Measurements from ENCODE around the gene SMAD3.
"Not testable (repeated sequence)": the region's sequence is repeated elsewhere in the genome, so short reads cannot be mapped to it uniquely, and the experiment has no call there.

The SMAD3 gene

GRCh38 chr15:67065531-67066005 lies at the start of gene SMAD3:
TSS of gene SMAD3 (plus strand) at chr15:67065602. CDS start at chr15:67066155, 553 bp downstream.
- no peak for DNase-seq

DNA sequence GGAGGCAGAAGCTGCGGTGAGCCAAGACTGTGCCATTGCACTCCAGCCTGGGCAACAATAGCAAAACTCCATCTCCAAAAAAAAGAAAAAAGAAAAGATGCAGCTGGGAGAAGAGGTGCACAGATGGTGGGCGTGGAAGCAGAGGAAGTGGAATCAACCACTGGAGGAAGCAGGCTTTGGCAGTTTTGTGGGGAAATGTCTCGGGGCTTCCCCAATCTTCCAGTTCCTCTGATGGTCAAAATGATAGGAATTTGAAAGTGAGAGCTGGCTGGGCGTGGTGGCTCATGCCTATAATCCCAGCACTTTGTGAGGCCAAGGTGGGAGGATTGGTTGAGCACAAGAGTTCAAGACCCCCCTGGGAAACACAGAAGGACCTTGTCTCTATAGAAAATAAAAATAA lies 48.1 kb upstream of the SMAD3 start:
- DNase-seq: no peak

DNA sequence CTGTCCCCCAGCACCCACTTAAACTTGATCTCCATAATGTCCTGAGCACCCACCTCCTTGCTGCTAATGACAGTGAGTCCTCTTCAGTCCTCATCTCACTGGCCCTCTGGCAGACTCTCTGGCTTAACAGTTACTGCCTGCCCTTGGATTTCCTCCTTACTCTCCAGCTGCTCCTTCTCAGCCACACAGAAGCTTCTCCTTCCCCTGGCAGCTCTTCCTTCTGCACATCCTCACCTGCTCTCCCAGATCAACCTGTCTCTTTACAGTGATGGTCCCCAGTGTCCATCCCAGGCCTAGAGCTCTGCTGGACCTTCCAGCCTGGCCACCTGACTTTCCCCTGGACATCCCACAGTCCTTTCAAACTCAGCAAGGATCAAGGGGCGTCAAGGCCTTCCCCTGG lies 47.4 kb upstream of the SMAD3 start:
- no peak for DNase-seq

GRCh38 chr15:67018441-67018840 lies 47.0 kb upstream of the SMAD3 start:
- DNase-seq: no peak

- DNase-seq: no peak
Observed at GRCh38 chr15:67019069-67019468, 46.3 kb upstream of the SMAD3 start.

GRCh38 chr15:67019884-67020520 lies 45.4 kb upstream of the SMAD3 start:
- DNase-seq: no peak

DNA sequence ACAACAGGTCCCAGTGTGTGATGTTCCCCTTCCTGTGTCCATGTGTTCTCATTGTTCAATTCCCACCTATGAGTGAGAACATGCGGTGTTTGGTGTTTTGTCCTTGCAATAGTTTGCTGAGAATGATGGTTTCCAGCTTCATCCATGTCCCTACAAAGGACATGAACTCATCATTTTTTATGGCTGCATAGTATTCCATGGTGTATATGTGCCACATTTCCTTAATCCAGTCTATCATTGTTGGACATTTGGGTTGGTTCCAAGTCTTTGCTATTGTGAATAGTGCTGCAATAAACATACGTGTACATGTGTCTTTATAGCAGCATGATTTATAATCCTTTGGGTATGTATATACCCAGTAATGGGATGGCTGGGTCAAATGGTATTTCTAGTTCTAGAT lies 44.7 kb upstream of the SMAD3 start:
- not testable (repeated sequence) for DNase-seq

DNA sequence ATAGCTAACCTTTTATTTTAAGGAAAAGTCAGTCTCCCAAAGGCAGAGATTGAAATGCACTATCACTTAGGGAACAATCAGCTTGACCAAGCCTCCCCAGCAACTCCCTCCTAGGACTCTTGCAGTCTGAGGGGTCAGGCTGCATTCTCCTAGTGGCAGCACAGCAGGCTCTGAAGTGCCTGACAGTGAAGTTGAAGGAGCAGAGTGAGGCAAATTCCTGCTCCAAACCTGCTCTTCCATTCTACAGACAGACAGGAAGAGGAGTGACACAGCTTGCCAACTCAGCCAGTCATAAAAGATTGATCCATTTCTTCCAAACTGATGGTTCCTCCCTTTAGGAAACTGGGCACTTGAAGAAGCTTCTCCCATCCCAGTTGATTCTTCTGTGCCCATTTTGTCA lies 43.9 kb upstream of the SMAD3 start:
- no peak for DNase-seq

GRCh38 chr15:67022587-67023105 lies 42.8 kb upstream of the SMAD3 start:
- DNase-seq: no peak

DNA sequence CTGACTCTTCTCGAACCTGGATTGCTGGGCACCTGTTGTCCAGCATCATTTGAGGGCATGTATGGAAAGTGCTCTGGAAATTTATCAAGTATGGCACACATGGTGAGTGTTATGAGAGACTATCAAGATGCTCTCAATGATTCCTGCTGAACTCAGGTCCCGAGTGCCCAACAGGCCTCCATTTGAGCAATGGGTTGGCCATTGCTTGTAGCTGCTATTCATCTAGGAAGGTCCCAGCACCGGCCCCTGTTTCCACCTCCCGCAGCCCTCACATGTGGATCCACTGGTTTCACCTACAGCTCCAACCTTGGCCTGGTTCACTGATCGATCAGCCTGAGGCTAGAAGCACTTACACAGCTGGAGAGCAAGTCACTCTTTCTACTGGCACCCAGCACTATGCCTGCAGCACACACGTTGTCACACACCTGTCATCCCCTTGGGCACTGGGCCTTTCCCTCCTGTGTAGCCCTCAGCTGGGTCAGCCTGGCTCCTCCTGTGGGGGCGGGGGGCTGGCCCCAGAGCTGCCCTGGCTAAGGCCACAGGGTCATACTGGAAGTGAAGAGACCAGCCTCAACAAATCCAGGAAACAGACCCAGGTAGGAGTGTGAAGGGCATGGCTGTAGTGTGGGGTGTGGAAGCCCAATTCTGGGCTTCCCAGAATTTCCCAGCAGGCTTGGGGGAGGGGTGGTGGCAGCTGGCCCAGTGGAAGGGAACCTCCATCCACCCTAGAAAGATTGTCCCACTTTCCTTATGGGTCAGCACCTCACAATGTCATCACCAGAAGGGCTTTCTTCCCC lies 41.7 kb upstream of the SMAD3 start:
- DNase-seq: no peak

GRCh38 chr15:67024314-67024997 lies 40.9 kb upstream of the SMAD3 start:
- DNase-seq: no peak

DNA sequence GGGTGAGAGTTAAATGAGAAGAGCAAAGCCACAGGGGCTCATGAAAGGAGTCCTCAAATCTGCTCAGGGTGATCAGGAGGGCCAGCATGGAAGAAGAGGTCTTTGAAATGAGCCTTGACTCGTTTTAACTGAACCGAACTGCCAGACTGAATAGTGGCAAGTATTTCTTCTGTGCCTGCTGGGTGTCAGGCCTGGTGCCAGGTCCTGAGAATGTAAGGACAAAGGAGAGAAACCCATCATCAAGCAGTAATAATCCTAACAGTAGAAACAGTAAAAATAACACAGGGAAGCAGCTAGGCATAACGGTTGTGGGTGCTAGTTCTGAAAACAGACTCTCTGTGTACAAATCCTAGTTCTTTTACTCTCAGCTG lies 40.4 kb upstream of the SMAD3 start:
- no peak for DNase-seq

GRCh38 chr15:67025719-67026609 lies 39.4 kb upstream of the SMAD3 start:
- no peak for DNase-seq

DNA sequence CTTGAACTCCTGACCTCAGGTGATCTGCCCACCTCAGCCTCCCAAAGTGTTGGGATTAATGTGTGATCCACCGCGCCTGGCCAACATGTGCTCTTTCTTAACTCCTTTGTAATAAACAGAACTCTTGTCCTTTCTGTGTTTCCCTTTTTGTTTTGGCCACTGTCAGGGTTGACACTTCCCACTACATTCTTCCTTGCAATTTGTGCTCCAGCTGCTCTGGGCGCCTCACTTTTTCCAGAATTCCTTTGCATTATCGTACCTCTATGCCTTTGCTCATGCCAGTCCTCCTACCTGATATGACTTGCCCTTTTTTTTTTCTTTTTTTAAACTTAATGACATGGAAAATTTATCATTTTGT lies 38.8 kb upstream of the SMAD3 start:
- no peak for DNase-seq

- not testable (repeated sequence) for DNase-seq
Observed at GRCh38 chr15:67028440-67028839, 37.0 kb upstream of the SMAD3 start.

DNA sequence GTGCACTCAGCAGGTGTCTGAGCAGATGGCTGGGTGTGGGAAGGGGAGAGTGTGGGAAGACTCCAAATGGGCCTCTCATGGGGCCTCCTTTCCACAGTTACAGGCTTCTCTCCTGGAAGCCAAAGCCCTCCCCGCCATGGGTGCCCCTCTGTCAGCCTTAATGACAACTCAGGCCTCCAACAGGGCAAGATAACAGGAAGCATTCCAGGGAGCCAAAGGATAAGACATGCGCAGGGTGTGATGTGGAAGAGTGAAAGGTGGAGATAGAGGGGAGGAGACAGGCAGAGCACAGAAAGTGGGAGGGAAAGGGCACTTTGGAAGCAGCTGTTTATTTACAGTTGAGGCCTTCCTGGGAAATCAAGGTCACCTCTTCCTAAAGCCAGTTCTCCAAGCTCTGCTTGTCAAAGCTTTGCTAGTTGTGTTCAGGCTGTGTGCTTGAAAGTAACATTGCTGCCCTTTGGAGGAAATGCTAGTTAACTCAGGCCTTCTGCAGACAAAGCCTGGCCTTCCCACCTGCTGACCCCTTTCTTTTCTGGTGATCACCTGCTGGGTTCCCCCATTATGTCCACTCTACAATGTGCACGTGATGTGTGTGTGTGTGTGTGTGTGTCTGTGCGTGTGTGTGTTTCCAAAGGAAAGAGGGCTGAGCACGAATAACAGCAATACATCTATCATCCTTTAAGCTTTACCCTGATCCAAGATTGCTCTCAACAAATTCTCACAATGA lies 35.2 kb upstream of the SMAD3 start:
- DNase-seq: peak; percentile 76

DNA sequence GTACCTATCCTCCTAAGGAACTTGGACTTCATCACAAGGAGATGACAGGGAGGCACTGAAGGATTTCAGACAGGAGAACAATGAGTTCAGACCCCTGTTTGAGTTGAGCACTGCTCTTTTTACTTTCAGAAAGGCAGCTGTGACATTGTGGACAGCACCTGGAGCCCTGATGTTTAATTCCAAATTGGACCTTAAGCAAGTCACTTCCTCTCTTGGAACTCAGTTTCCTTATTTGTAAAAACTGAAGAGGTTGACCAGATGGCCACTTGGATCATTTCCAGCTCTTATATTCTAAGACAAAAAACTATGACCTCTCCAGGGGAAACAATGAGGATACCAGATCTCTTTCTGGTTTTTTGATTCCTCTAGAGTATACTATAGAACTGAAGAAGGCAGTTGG lies 34.1 kb upstream of the SMAD3 start:
- DNase-seq: no peak

DNA sequence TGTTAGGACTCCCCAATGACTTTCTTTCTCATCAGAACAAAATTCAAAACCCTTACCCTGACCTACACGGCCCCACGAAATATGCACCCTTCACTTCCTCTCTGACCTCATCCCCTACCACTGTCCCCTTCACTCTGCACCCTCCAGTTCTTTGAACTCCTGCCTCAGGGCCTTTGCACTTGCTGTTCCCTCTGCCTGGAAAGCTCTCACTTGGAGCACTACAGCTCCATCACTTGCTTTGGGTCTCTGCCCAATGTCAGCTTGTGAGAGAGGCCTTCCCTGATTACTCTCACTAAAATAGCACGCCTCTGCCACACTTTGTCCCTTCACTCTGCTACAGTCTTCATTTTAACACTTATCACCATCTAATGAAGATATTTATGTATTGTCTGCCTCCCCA lies 32.8 kb upstream of the SMAD3 start:
- DNase-seq: no peak

DNA sequence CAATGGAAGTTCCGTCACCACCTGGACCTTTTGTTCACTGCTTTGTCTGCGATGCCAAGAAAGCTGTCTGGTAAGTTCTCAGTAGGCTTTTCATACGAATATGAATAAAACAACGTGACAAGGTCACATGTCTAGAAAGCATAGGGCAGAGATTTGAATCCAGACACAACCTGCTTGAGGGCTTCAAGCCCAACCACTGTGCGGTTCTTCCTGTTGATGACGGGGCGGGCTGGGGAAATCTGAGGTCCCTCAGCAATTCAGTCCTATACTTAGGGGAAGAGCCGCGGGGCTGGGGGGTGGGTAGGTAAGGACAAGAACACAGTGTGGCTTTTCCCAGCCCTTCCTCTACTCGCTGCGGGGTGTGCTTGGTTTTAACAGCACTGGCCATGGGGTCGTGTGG lies 32.4 kb upstream of the SMAD3 start:
- DNase-seq: no peak

GRCh38 chr15:67033571-67034044 lies 31.8 kb upstream of the SMAD3 start:
- DNase-seq: no peak

DNA sequence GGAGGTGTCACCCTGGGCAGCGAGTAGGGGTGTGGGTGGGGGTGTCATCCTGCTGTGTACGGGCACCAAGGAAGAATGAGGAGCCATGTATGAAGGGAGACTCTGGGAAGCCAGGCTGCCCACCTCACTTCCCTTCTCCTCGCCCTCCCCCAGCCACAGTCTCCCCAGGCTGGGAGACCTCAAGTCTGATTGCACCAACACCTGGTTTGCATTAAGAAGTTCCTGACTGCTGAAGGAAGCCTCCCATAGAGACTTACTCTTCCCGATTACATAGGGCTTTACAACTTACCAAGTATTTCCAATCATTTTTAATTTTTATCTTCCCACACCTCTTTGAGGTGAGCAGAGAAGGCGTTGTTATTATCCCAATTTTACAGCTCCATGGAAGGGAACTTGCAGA lies 29.5 kb upstream of the SMAD3 start:
- no peak for DNase-seq
